ENCODE measurements around the gene UBE2I.

The UBE2I gene

GRCh38 chr16:1308977-1309885, at the start of gene UBE2I:
Gene UBE2I, plus strand, starts transcription at chr16:1309636. Its CDS starts 4,395 bp downstream, at chr16:1314031.
- Histone ChIP-seq H3K36me3 (peaks cover 39% of the 10 kb centered on the region), H3K27me3 (ENCODE audit: insufficient read depth, low read depth, severe bottlenecking) (no peaks in the 10 kb centered on the region), H3K9me3 (ENCODE audit: severe bottlenecking) (no peaks in the 10 kb centered on the region), H3K27ac (peak within 1 kb of the TSS; percentile 100), H3K4me3 (ENCODE audit: low read depth, low read length) (peak within 1 kb of the TSS; percentile 86)
- no peak for TF ChIP-seq CTCF (IDR thresholded peaks at IDR 0.05; ENCODE audit: low read depth, low read length)
- DNase-seq, result peak; percentile 97

- no peak for TF ChIP-seq CTCF (IDR thresholded peaks at IDR 0.05; ENCODE audit: low read depth, low read length)
- DNase-seq, result no peak
- Histone ChIP-seq H3K27me3 (ENCODE audit: insufficient read depth, low read depth, severe bottlenecking) (no peaks in the 10 kb centered on the region), H3K36me3 (no peaks in the 10 kb centered on the region), H3K9me3 (ENCODE audit: severe bottlenecking) (no peaks in the 10 kb centered on the region), H3K4me3 (ENCODE audit: low read depth, low read length) (no peak overlapping the region), H3K27ac (no peak overlapping the region)
These were observed 49.7 kb upstream of the UBE2I start for GRCh38 chr16:1259760-1260068.

GRCh38 chr16:1260101-1260680, 49.2 kb upstream of the UBE2I start:
- TF ChIP-seq CTCF (IDR thresholded peaks at IDR 0.05; ENCODE audit: low read depth, low read length), result no peak
- no peaks in the 10 kb centered on the region for H3K9me3 ChIP-seq (ENCODE audit: severe bottlenecking)
- DNase-seq, result no peak
- H3K27ac ChIP-seq, result no peak overlapping the region
- H3K27me3 ChIP-seq (ENCODE audit: insufficient read depth, low read depth, severe bottlenecking), result no peaks in the 10 kb centered on the region
- H3K36me3 ChIP-seq, result no peaks in the 10 kb centered on the region
- H3K4me3 ChIP-seq (ENCODE audit: low read depth, low read length), result no peak overlapping the region

GRCh38 chr16:1261131-1261892, 48.1 kb upstream of the UBE2I start:
- no peaks in the 10 kb centered on the region for H3K27me3 ChIP-seq (ENCODE audit: insufficient read depth, low read depth, severe bottlenecking)

More at GRCh38 chr16:1261131-1261892, 48.1 kb upstream of the UBE2I start:
- H3K4me3 ChIP-seq (ENCODE audit: low read depth, low read length), result no peak overlapping the region
- no peak overlapping the region for H3K27ac ChIP-seq
- DNase-seq, result no peak
- H3K9me3 ChIP-seq (ENCODE audit: severe bottlenecking), result no peaks in the 10 kb centered on the region
- no peak for TF ChIP-seq CTCF (IDR thresholded peaks at IDR 0.05; ENCODE audit: low read depth, low read length)
- H3K36me3 ChIP-seq, result no peaks in the 10 kb centered on the region
